B cell (primary cell): Measurements from ENCODE around the gene LRR1. TPM values are rescaled to one million over a fixed set of nuclear protein-coding genes. Genes with fewer than 3 reads are reported as not detected.

Source experiments
- ATAC-seq: fragments of 200-7000 bp; cut with Tn5 transposase; one replicate; pipeline ENCODE4 v1.10.0; 2021; ENCODE audit warnings: low read depth, mild to moderate bottlenecking, moderate number of reproducible peaks, moderate library complexity
- CTCF ChIA-PET: fragments of 350-600 bp; sonication (Branson Sonifier 250); formaldehyde crosslinking; loops from one replicate; lab custom pipeline; 2021; ENCODE audit warnings: antibody characterized with exemption, inconsistent platforms; lab: Charles Lee
- POLR2A ChIA-PET: fragments of 350-600 bp; sonication (Branson Sonifier 250); formaldehyde crosslinking; loops from one replicate; lab custom pipeline; 2021; ENCODE audit warnings: antibody characterized with exemption; lab: Charles Lee
- DNase-seq: peaks from one replicate; pipeline ENCODE4 v3.0.0; 2013
- H2AFZ ChIP-seq: 2 replicates; pipeline ENCODE4 v1.6.1; 2012; ENCODE audit warnings: mild to moderate bottlenecking, low read depth, low read length; ENCODE audit not compliant: insufficient read depth, poor library complexity, severe bottlenecking
- H3K27ac ChIP-seq, 2 donors: 1 replicate in 1 of 2; 2 replicates in 1 of 2; pipeline ENCODE4 v1.5.1; 2012 to 2013; ENCODE audit warnings: low read length in 2 of 2, mild to moderate bottlenecking in 2 of 2, moderate library complexity in 1 of 2
- H3K27me3 ChIP-seq, 4 experiments: fragments of 200-600 bp in 1 of 4; sonication (generic) in 1 of 4; replicated peaks in 1 of 4; 1 replicate in 2 of 4; 2 replicates in 2 of 4; pipeline versions ENCODE4 v1.6.1 to v1.7.0; 2013 to 2016; ENCODE audit warnings: low read length in 3 of 4, mild to moderate bottlenecking in 2 of 4, mixed read lengths in 1 of 4, moderate library complexity in 1 of 4; ENCODE audit not compliant: insufficient read depth in 4 of 4, control insufficient read depth in 3 of 4; ENCODE audit errors: control extremely low read depth in 1 of 4
- H3K36me3 ChIP-seq, 2 experiments: replicated peaks in 1 of 2; 1 replicate in 1 of 2; 2 replicates in 1 of 2; pipeline versions ENCODE4 v1.6.1 to v1.7.1; 2013; ENCODE audit warnings: low read length in 1 of 2; ENCODE audit not compliant: insufficient read depth in 2 of 2, control insufficient read depth in 1 of 2; ENCODE audit errors: control extremely low read depth in 1 of 2, extremely low read depth in 1 of 2
- H3K4me1 ChIP-seq, 2 donors: fragments of 200-600 bp in 1 of 2; sonication (generic) in 1 of 2; 1 replicate in 1 of 2; 2 replicates in 1 of 2; pipeline versions ENCODE4 v1.5.1 to v1.6.1; 2013 to 2017; ENCODE audit warnings: low read length in 2 of 2; ENCODE audit not compliant: control insufficient read depth in 2 of 2, insufficient read depth in 2 of 2
- H3K4me2 ChIP-seq: replicated peaks from 2 replicates; pipeline ENCODE3; 2012; ENCODE audit warnings: mild to moderate bottlenecking, low read depth, low read length; ENCODE audit not compliant: poor library complexity, severe bottlenecking
- H3K4me3 ChIP-seq, 5 experiments: fragments of 200-600 bp in 1 of 5; sonication (generic) in 1 of 5; 1 replicate in 3 of 5; 2 replicates in 2 of 5; pipeline versions ENCODE4 v1.5.1 to v1.7.0; 2011 to 2016; ENCODE audit warnings: low read length in 4 of 5, mild to moderate bottlenecking in 4 of 5, low read depth in 2 of 5, control low read depth in 1 of 5, moderate library complexity in 1 of 5; ENCODE audit not compliant: insufficient read depth in 1 of 5; ENCODE audit errors: control extremely low read depth in 1 of 5, extremely low read depth in 1 of 5
- H3K79me2 ChIP-seq: fragments of 200-600 bp; sonication (generic); one replicate; pipeline ENCODE4 v1.6.0; 2016; ENCODE audit warnings: low read length; ENCODE audit not compliant: control insufficient read depth, insufficient read depth
- H3K9ac ChIP-seq: fragments of 200-600 bp; sonication (generic); 2 replicates; pipeline ENCODE4 v1.6.1; 2017; ENCODE audit warnings: mild to moderate bottlenecking, low read length, moderate library complexity
- H3K9me3 ChIP-seq, 3 donors: one replicate each; pipeline versions ENCODE4 v1.6.1 to v1.7.1; 2013; ENCODE audit warnings: low read length in 2 of 3; ENCODE audit not compliant: control insufficient read depth in 2 of 3, insufficient read depth in 1 of 3; ENCODE audit errors: control extremely low read depth in 1 of 3
- H4K20me1 ChIP-seq: 2 replicates; pipeline ENCODE4 v1.6.0; 2012; ENCODE audit warnings: mild to moderate bottlenecking, low read length; ENCODE audit not compliant: insufficient read depth, control insufficient read depth, poor library complexity, severe bottlenecking
- H3K27ac Mint-ChIP-seq: one replicate; pipeline ENCODE4 v1.8.0; 2021; ENCODE audit warnings: mixed read lengths
- H3K27me3 Mint-ChIP-seq: one replicate; pipeline ENCODE4 v1.8.0; 2021; ENCODE audit warnings: mixed read lengths
- H3K4me1 Mint-ChIP-seq: one replicate; pipeline ENCODE4 v1.8.0; 2021; ENCODE audit warnings: mixed read lengths
- H3K4me3 Mint-ChIP-seq: one replicate; pipeline ENCODE4 v1.8.0; 2021; ENCODE audit warnings: mixed read lengths
- H3K9me3 Mint-ChIP-seq: one replicate; pipeline ENCODE4 v1.8.0; 2022; ENCODE audit warnings: mixed read lengths; ENCODE audit not compliant: insufficient read depth
- CTCF ChIP-seq: fragments of 200-600 bp; IDR thresholded peaks from one replicate; pipeline ENCODE4 v1.8.0; 2022; ENCODE audit warnings: antibody characterized with exemption, mild to moderate bottlenecking
- EZH2 ChIP-seq: IDR thresholded peaks from 2 replicates; pipeline ENCODE4 v1.6.1; 2012; ENCODE audit warnings: borderline replicate concordance, low read depth, mild to moderate bottlenecking, moderate library complexity, low read length; ENCODE audit not compliant: insufficient read depth, poor library complexity, severe bottlenecking
- WGBS: methylation state at CpG from one replicate; pipeline ENCODE4 v1.1.5; 2013; ENCODE audit warnings: missing lambda C conversion rate; ENCODE audit not compliant: insufficient coverage; 5-methylcytosine and 5-hydroxymethylcytosine counted together
- intact Hi-C: fragments of 100-400 bp; cut with micrococcal nuclease; formaldehyde crosslinking; loops from one replicate; pipeline ENCODE4 v1.10.0; 2022
- polyA plus RNA-seq: library from polyadenylated mRNA; depleted of rRNA; stranded (reverse); fragments of >200 nt; gene quantifications from 2 replicates; pipeline ENCODE4 v1.2.3, GENCODE V29; 2012
- total RNA-seq, 2 donors: library from RNA; stranded (reverse); fragments of 120-200 nt in 1 of 2; gene quantifications; 1 replicate in 1 of 2; 2 replicates in 1 of 2; pipeline versions ENCODE4 v1.2.3 to v1.2.4, GENCODE V29; 2013 to 2022

Gene LRR1
- total and polyA plus RNA-seq, 2 donors (not counting 1 experiment from before 2014, with no cell fraction given): 3.5 to 10.3 TPM

- no peak overlapping the region for H3K27ac ChIP-seq
- H3K4me1 ChIP-seq: peaks cover 31 to 44% of the 10 kb centered on the region in 2 donors
- H2AFZ ChIP-seq: no peak overlapping the region
- no peaks in the 10 kb centered on the region for H3K9me3 ChIP-seq
- H3K9me3 Mint-ChIP-seq: no peaks in the 10 kb centered on the region
- ChIA-PET CTCF (interaction anchor here (1.7 to 6.8 kb wide), 5 partner anchors 10 to 160 kb away, joined by 4 to 93 read pairs (median 21); partner anchors contain the start of genes DNAAF2 and RPS29), POLR2A (interaction anchor here (0.6 to 3.4 kb wide), 2 partner anchors 11 to 27 kb away, joined by 3 to 88 read pairs; partner anchors contain the start of gene DNAAF2)
- peak overlapping the region; percentile 99 for H3K4me3 Mint-ChIP-seq
- DNase-seq (peak; percentile 14), ATAC-seq (no peak)
- TF ChIP-seq CTCF: no peak
- peaks cover 36% of the 10 kb centered on the region for H4K20me1 ChIP-seq
- H3K4me2 ChIP-seq: peak overlapping the region; percentile 88
- intact Hi-C loops: no loop called here
- peaks cover 77% of the 10 kb centered on the region for H3K79me2 ChIP-seq
- H3K27me3 Mint-ChIP-seq: no peaks in the 10 kb centered on the region
- peak overlapping the region; percentile 99 for H3K27ac Mint-ChIP-seq
- WGBS: 53% methylated on average over 3 of the region's 3 CpGs
- no peaks in the 10 kb centered on the region for H3K27me3 ChIP-seq
- H3K4me1 Mint-ChIP-seq: peaks cover 62% of the 10 kb centered on the region
- peak overlapping the region in 4 of 5 experiments; percentile 52 to 99 (median 94) for H3K4me3 ChIP-seq
- H3K36me3 ChIP-seq: peaks cover 5 to 21% of the 10 kb centered on the region in 2 experiments
- H3K9ac ChIP-seq: peak overlapping the region; percentile 94
Observed at GRCh38 chr14:49622022-49622607, 23.4 kb downstream of the LRR1 start.

- H2AFZ ChIP-seq: no peak overlapping the region
- H3K27ac Mint-ChIP-seq: peak overlapping the region; percentile 20
- peak overlapping the region; percentile 88 for H3K4me2 ChIP-seq
- ChIA-PET CTCF (interaction anchor here (6.8 kb wide), 1 partner anchor 10 kb away, joined by 93 read pairs; the partner anchor contains the start of gene DNAAF2), POLR2A (no interaction called here)
- no peaks in the 10 kb centered on the region for H3K9me3 Mint-ChIP-seq
- ATAC-seq: no peak
- H3K4me3 ChIP-seq: peak overlapping the region in 1 of 5 experiments; percentile 3
- intact Hi-C loops: no loop called here
- H3K27me3 ChIP-seq: no peaks in the 10 kb centered on the region
- peaks cover 64% of the 10 kb centered on the region for H3K79me2 ChIP-seq
- H3K36me3 ChIP-seq: peaks cover 0 to 11% of the 10 kb centered on the region in 2 experiments
- H3K9me3 ChIP-seq: no peaks in the 10 kb centered on the region
- H3K27ac ChIP-seq: peak overlapping the region in 1 of 2 donors; percentile 65
- peaks cover 58% of the 10 kb centered on the region for H3K4me1 Mint-ChIP-seq
- no peaks in the 10 kb centered on the region for H3K27me3 Mint-ChIP-seq
- DNase-seq: no peak
- H3K4me3 Mint-ChIP-seq: peak overlapping the region; percentile 62
- peaks cover 31 to 42% of the 10 kb centered on the region in 2 donors for H3K4me1 ChIP-seq
- peaks cover 27% of the 10 kb centered on the region for H4K20me1 ChIP-seq
- peak overlapping the region; percentile 9 for H3K9ac ChIP-seq
- 80% methylated on average over 1 of the region's 3 CpGs for WGBS
- TF ChIP-seq EZH2 (no peak), CTCF (no peak)
Observed at GRCh38 chr14:49623387-49623786, 24.6 kb downstream of the LRR1 start.
